HG03097 (cell line): ENCODE data around the gene LCE1D.

ENCODE experiments used
- ATAC-seq: cut with Tn5 transposase; IDR thresholded peaks from one replicate; pipeline ENCODE4 v1.9.1; 2021; ENCODE audit not compliant: unreplicated experiment, low FRiP score

The LCE1D gene

GRCh38 chr1:152796421-152796820, at the start of gene LCE1D:
TSS of gene LCE1D (plus strand) at chr1:152796721. CDS start at chr1:152797795, 1,074 bp downstream.
- no peak for ATAC-seq

GRCh38 chr1:152747831-152748230, 48.7 kb upstream of the LCE1D start:
- ATAC-seq: no peak

GRCh38 chr1:152752225-152752624, 44.3 kb upstream of the LCE1D start:
- ATAC-seq: no peak

GRCh38 chr1:152753586-152753985, 42.9 kb upstream of the LCE1D start:
- ATAC-seq: no peak

GRCh38 chr1:152756872-152757271, 39.6 kb upstream of the LCE1D start:
- ATAC-seq: no peak

GRCh38 chr1:152757747-152758146, 38.8 kb upstream of the LCE1D start, which contains the start of gene KPRP:
TSS of gene KPRP (plus strand) at chr1:152758025. CDS start at chr1:152759589, 1,564 bp downstream.
- ATAC-seq: no peak

GRCh38 chr1:152758636-152759035, 37.9 kb upstream of the LCE1D start:
- no peak for ATAC-seq

GRCh38 chr1:152759453-152760173, 36.9 kb upstream of the LCE1D start:
- no peak for ATAC-seq

GRCh38 chr1:152760551-152761190, 35.9 kb upstream of the LCE1D start:
- ATAC-seq: no peak

- ATAC-seq: no peak
Observed at GRCh38 chr1:152761609-152762213, 34.8 kb upstream of the LCE1D start.

GRCh38 chr1:152768847-152769533, 27.5 kb upstream of the LCE1D start:
- no peak for ATAC-seq

- no peak for ATAC-seq
Observed at GRCh38 chr1:152770411-152770810, 26.1 kb upstream of the LCE1D start.

GRCh38 chr1:152774875-152775274, 21.6 kb upstream of the LCE1D start, which contains the start of gene LCE1F:
TSS of gene LCE1F (plus strand) at chr1:152775140. CDS start at chr1:152776372, 1,232 bp downstream.
- ATAC-seq: no peak

- ATAC-seq: no peak
Observed at GRCh38 chr1:152776361-152776760, 20.2 kb upstream of the LCE1D start.

- no peak for ATAC-seq
Observed at GRCh38 chr1:152777510-152778137, 18.9 kb upstream of the LCE1D start.

GRCh38 chr1:152783095-152783494, 13.4 kb upstream of the LCE1D start:
- no peak for ATAC-seq

GRCh38 chr1:152786077-152786476, 10.4 kb upstream of the LCE1D start, which contains the start of gene LCE1E:
TSS of gene LCE1E (plus strand) at chr1:152786257. CDS start at chr1:152787300, 1,043 bp downstream.
- no peak for ATAC-seq

GRCh38 chr1:152795686-152796085, 835 bp upstream of the LCE1D start:
- ATAC-seq: no peak

- no peak for ATAC-seq
Observed at GRCh38 chr1:152801333-152801732, 4.8 kb downstream of the LCE1D start.

GRCh38 chr1:152806576-152806975, 10.1 kb downstream of the LCE1D start, which contains the start of gene LCE1C:
TSS of gene LCE1C (minus strand) at chr1:152806651. CDS start at chr1:152805478, 1,173 bp downstream.
- ATAC-seq: no peak
